Skeletal muscle tissue (tissue), 4 donors: ENCODE measurements around the gene CIPC. TPM values are rescaled to one million over a fixed set of nuclear protein-coding genes. Genes with fewer than 3 reads are reported as not detected.

Experiments
- H3K27ac ChIP-seq: one replicate; pipeline ENCODE4 v1.7.0; 2013; ENCODE audit warnings: mild to moderate bottlenecking, low read depth, low read length, inconsistent platforms
- H3K27me3 ChIP-seq, 3 donors: one replicate each; pipeline ENCODE4 v1.7.0; 2013; ENCODE audit warnings: low read length in 3 of 3; ENCODE audit not compliant: control insufficient read depth in 3 of 3, insufficient read depth in 3 of 3
- H3K36me3 ChIP-seq, 3 donors: one replicate each; pipeline ENCODE4 v1.7.0; 2013; ENCODE audit warnings: low read length in 3 of 3; ENCODE audit not compliant: control insufficient read depth in 3 of 3, insufficient read depth in 3 of 3
- H3K4me1 ChIP-seq, 3 donors: one replicate each; pipeline ENCODE4 v1.7.0; 2013; ENCODE audit warnings: low read length in 3 of 3, mild to moderate bottlenecking in 3 of 3; ENCODE audit not compliant: control insufficient read depth in 3 of 3, insufficient read depth in 3 of 3
- H3K4me3 ChIP-seq, 3 donors: one replicate each; pipeline ENCODE4 v1.7.0; 2013; ENCODE audit warnings: low read length in 3 of 3
- H3K9ac ChIP-seq, 3 donors: one replicate each; pipeline ENCODE4 v1.7.0; 2013; ENCODE audit warnings: low read length in 3 of 3, mild to moderate bottlenecking in 3 of 3, moderate library complexity in 2 of 3, low read depth in 1 of 3
- H3K9me3 ChIP-seq, 3 donors: one replicate each; pipeline ENCODE4 v1.7.0; 2013; ENCODE audit warnings: low read length in 3 of 3; ENCODE audit not compliant: control insufficient read depth in 3 of 3
- total RNA-seq: library from RNA; depleted of rRNA; stranded (reverse); fragments of >200 nt; gene quantifications from one replicate; pipeline ENCODE4 v1.2.3, GENCODE V29; 2014
- donor health status: Osteomylitis.

CIPC gene
- total RNA-seq, 1 donor from 2014 or later = 13.6 TPM

- Histone ChIP-seq H3K9ac (no peak overlapping the region), H3K9me3 (no peaks in the 10 kb centered on the region), H3K27me3 (peaks cover 69 to 82% (median 70%) of the 10 kb centered on the region in 3 donors), H3K27ac (no peak overlapping the region), H3K4me1 (peaks cover 0 to 24% (median 24%) of the 10 kb centered on the region in 3 donors), H3K4me3 (no peak overlapping the region), H3K36me3 (no peaks in the 10 kb centered on the region)
Observed at GRCh38 chr14:77143071-77143470, 45.0 kb downstream of the CIPC start.

DNA sequence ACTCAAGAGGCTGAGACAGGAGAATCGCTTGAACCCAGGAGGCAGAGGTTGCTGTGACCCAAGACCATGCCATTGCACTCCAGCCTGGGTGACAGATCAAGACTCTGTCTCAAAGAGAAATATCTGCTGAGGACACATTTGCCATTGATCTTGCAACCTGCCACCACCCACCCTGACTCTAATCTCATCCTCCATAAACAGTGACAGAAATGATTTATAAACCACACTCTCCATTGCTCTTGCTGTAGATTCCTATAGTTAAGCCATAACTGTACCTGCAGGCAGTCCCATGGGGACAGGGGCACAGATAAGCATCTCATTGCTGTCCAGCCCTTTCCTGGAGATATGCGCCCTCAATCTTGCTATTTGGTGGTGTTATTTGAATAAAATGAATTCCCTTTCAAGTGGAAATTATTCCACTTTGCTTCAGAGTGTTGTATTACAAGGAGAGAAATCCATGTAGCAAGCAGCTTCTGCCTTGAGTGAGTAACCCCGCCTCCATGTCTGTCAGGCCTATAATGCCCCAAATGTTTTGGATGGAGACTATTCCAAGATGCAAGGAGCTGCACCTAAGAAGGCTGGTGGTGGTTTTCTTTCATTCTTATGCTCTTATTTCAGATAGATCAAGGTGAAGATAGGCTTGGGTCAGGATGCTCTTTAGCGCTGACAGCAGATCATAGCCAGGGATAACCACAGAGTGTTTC, 46.5 kb downstream of the CIPC start:
- Histone ChIP-seq H3K4me1 (peaks cover 0 to 21% (median 18%) of the 10 kb centered on the region in 3 donors), H3K27ac (no peak overlapping the region), H3K9me3 (no peaks in the 10 kb centered on the region), H3K9ac (no peak overlapping the region), H3K4me3 (no peak overlapping the region), H3K36me3 (no peaks in the 10 kb centered on the region), H3K27me3 (peaks cover 54 to 69% (median 55%) of the 10 kb centered on the region in 3 donors)

GRCh38 chr14:77145975-77146740, 48.1 kb downstream of the CIPC start:
- Histone ChIP-seq H3K27me3 (peaks cover 40 to 53% (median 42%) of the 10 kb centered on the region in 3 donors), H3K4me3 (no peak overlapping the region), H3K4me1 (peaks cover 0 to 5% (median 4%) of the 10 kb centered on the region in 3 donors), H3K27ac (no peak overlapping the region), H3K9me3 (no peaks in the 10 kb centered on the region), H3K9ac (no peak overlapping the region), H3K36me3 (no peaks in the 10 kb centered on the region)

- Histone ChIP-seq H3K36me3 (no peaks in the 10 kb centered on the region), H3K4me1 (no peaks in the 10 kb centered on the region), H3K9ac (no peak overlapping the region), H3K27me3 (peaks cover 21 to 32% (median 23%) of the 10 kb centered on the region in 3 donors), H3K4me3 (no peak overlapping the region), H3K9me3 (no peaks in the 10 kb centered on the region), H3K27ac (no peak overlapping the region)
Observed at GRCh38 chr14:77148510-77149231, 50.6 kb downstream of the CIPC start.

DNA sequence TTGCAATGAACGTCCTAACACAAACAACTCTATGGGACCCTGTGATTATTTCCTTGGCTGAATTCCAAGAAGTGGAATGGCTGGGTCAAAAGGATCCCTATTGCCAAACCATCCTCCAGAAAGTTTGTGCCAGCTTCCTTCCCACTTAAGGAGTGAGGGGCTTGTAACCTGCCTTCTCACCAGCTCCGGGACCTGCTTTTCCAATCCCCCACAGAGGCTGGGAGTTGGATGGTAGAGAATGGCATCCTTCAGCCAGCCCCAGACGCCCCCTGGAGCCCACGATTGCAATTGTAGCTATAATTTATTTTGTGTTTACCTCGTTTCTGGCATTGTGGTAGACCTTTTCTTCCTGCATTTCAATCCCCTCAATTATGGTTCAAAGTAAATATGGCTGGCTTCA, 53.2 kb downstream of the CIPC start:
- Histone ChIP-seq H3K27ac (no peak overlapping the region), H3K27me3 (peaks cover 4 to 16% (median 5%) of the 10 kb centered on the region in 3 donors), H3K4me1 (peaks cover 0 to 9% (median 6%) of the 10 kb centered on the region in 3 donors)

DNA sequence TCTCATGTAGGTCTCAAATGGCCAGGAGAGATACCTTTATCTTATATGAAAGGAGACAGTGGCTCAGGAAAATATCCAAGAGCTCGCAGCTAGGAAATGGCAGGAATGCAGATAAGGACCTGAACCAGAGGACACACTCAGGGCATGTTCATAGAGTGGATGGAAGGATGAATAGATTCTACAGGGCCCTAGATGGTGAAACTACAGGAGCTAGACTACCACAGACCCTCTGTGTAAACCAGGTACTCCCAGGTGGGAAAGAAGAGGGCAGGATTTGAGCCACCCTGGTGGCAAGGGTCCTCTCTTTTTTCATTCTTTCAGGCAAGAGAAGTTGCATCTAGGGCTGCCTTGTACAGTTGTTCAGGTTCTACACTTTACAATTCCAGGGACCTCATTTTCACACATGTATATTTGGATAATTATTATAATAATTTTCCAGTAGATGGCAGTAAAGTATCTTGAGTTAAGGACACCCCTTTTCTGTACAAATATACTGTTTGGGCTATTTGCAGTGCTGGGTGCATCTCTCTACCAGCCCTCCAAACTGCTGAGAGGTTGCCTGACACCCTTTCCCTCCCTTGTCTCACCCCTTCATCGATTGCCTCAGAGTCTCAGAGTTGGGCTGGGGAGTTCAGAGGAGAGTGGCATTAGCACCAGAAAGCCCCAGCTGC, 54.0 kb downstream of the CIPC start:
- no peak overlapping the region for H3K9ac ChIP-seq
- H3K27me3 ChIP-seq = peaks cover 0 to 9% (median 0%) of the 10 kb centered on the region in 3 donors
- H3K4me1 ChIP-seq = peaks cover 0 to 9% (median 6%) of the 10 kb centered on the region in 3 donors
- no peak overlapping the region for H3K4me3 ChIP-seq
- H3K9me3 ChIP-seq = no peaks in the 10 kb centered on the region
- H3K27ac ChIP-seq = no peak overlapping the region
- no peaks in the 10 kb centered on the region for H3K36me3 ChIP-seq

More for the DNA sequence above, 53.2 kb downstream of the CIPC start:
- H3K9me3 ChIP-seq = no peaks in the 10 kb centered on the region
- H3K36me3 ChIP-seq = no peaks in the 10 kb centered on the region
- H3K9ac ChIP-seq = no peak overlapping the region
- no peak overlapping the region for H3K4me3 ChIP-seq

DNA sequence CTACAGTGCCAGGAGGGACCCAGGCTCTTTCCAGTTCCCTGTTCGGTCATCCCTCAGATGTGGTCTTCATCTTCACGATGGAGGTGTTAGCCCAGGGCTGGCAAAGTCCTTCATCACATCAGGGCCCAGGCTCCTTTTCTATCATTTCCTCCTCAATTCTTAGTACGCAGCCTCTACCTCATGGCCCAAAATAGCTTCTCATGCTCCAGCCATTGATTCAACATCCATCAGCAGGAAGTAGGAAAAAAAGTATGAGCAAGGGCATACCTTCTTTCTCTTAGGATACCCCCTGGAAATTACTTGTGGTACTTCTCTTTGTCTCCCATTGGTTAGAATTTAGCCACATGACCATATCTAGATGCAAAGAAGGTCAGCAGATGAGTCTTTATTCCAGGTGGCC, 55.7 kb downstream of the CIPC start:
- Histone ChIP-seq H3K9me3 (no peaks in the 10 kb centered on the region), H3K4me1 (peaks cover 10 to 22% (median 18%) of the 10 kb centered on the region in 3 donors), H3K4me3 (no peak overlapping the region), H3K36me3 (no peaks in the 10 kb centered on the region), H3K9ac (no peak overlapping the region), H3K27ac (no peak overlapping the region), H3K27me3 (peaks cover 3 to 6% (median 4%) of the 10 kb centered on the region in 3 donors)

DNA sequence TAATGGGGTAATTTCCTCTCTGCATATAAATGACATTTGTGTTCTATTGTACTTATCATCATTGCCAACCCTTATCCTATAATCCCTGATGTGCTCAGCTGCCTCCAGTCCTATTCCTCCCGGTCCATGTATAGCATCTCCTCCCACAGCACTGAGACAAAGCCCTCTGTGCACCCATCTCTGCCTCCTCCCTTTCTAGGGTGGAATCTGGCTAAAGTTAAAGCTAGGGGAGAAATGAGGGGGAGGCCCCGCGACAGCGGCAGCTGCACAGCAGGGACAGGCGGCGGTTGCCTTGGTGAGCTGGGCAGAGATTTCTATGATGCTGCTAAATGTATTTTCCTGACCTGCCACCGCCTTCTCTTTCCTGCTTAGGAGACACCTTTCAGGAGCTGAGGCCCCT, 56.4 kb downstream of the CIPC start:
- no peak overlapping the region for H3K27ac ChIP-seq
- no peak overlapping the region for H3K9ac ChIP-seq
- H3K4me3 ChIP-seq = no peak overlapping the region
- H3K4me1 ChIP-seq = peaks cover 10 to 25% (median 20%) of the 10 kb centered on the region in 3 donors
- H3K9me3 ChIP-seq = no peaks in the 10 kb centered on the region
- H3K36me3 ChIP-seq = no peaks in the 10 kb centered on the region
- H3K27me3 ChIP-seq = peaks cover 3 to 6% (median 4%) of the 10 kb centered on the region in 3 donors

DNA sequence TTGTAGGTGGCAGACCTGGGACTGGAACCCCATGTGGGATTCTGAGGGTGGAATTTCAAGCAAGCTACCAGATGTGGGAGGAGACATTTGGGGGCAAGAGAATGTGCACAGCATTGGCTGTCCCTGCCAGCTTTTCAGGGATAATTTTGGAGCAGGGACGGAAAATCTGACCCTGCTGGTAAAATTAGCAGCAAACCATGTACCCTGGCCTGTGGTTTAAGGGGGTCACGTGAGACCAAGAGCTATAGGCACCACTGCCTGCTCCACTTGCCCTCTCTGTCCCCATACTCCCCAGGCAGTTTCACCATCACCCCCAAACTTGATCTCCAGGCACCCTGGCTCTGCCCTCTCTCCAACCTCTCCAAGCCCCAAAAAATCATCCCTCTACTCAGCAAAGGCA, 57.0 kb downstream of the CIPC start:
- H3K9ac ChIP-seq = no peak overlapping the region
- no peak overlapping the region for H3K4me3 ChIP-seq
- no peaks in the 10 kb centered on the region for H3K9me3 ChIP-seq
- no peaks in the 10 kb centered on the region for H3K36me3 ChIP-seq
- no peak overlapping the region for H3K27ac ChIP-seq
- peaks cover 3 to 6% (median 4%) of the 10 kb centered on the region in 3 donors for H3K27me3 ChIP-seq
- peaks cover 10 to 25% (median 20%) of the 10 kb centered on the region in 3 donors for H3K4me1 ChIP-seq
